ENCODE data around the gene SEMA3C.

- TF ChIP-seq, protein P1, sequence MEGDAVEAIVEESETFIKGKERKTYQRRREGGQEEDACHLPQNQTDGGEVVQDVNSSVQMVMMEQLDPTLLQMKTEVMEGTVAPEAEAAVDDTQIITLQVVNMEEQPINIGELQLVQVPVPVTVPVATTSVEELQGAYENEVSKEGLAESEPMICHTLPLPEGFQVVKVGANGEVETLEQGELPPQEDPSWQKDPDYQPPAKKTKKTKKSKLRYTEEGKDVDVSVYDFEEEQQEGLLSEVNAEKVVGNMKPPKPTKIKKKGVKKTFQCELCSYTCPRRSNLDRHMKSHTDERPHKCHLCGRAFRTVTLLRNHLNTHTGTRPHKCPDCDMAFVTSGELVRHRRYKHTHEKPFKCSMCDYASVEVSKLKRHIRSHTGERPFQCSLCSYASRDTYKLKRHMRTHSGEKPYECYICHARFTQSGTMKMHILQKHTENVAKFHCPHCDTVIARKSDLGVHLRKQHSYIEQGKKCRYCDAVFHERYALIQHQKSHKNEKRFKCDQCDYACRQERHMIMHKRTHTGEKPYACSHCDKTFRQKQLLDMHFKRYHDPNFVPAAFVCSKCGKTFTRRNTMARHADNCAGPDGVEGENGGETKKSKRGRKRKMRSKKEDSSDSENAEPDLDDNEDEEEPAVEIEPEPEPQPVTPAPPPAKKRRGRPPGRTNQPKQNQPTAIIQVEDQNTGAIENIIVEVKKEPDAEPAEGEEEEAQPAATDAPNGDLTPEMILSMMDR (IDR thresholded peaks at IDR 0.05), result no peak
- TF ChIP-seq POLR2A (IDR thresholded peaks at IDR 0.05), result no peak
Observed at GRCh38 chr7:80720146-80720545, 198.7 kb downstream of the SEMA3C start.
